Mucosa of descending colon (tissue), 3 donors: ENCODE data around the gene PHB1. TPM values are rescaled to one million over a fixed set of nuclear protein-coding genes. Genes with fewer than 3 reads are reported as not detected.
A peak's percentile ranks its signal among the peaks of the same experiment; 100 is the strongest.
"Not testable (repeated sequence)": the region's sequence is repeated elsewhere in the genome, so short reads cannot be mapped to it uniquely, and the experiment has no call there.

ENCODE experiments used
- ATAC-seq: fragments of 200-7000 bp; cut with Tn5 transposase; one replicate; pipeline ENCODE4 v1.9.1; 2020; ENCODE audit warnings: mild to moderate bottlenecking, moderate library complexity
- DNase-seq, 3 donors: peaks; one replicate each; pipeline ENCODE4 v3.0.0-alpha.2; 2020
- H3K36me3 ChIP-seq: fragments of 200-600 bp; one replicate; pipeline ENCODE4 v1.8.0; 2021; ENCODE audit warnings: low read depth, mild to moderate bottlenecking
- H3K4me1 ChIP-seq: fragments of 200-600 bp; one replicate; pipeline ENCODE4 v1.8.0; 2021; ENCODE audit warnings: low read depth, mild to moderate bottlenecking
- H3K4me3 ChIP-seq: fragments of 200-600 bp; one replicate; pipeline ENCODE4 v1.8.0; 2021; ENCODE audit warnings: mild to moderate bottlenecking
- H3K9me3 ChIP-seq: fragments of 200-600 bp; one replicate; pipeline ENCODE4 v1.8.0; 2021; ENCODE audit warnings: mild to moderate bottlenecking
- CTCF ChIP-seq: fragments of 200-600 bp; IDR thresholded peaks from one replicate; pipeline ENCODE4 v1.8.0; 2022; ENCODE audit warnings: antibody characterized with exemption, mild to moderate bottlenecking
- intact Hi-C, 2 donors: fragments of 100-400 bp; cut with DNase I in 1 of 2; cut with micrococcal nuclease in 1 of 2; formaldehyde crosslinking; loops; one replicate each; pipeline versions ENCODE4 v1.11.0 to v1.11.1; 2022; cut with DNase I, micrococcal nuclease
- total RNA-seq, 3 donors: library from RNA; stranded (reverse); fragmentation: NEBNext Ultra II Directional in 2 of 3; extraction: Animal tissue kit (Norgen Biotek cat#: 25700) in 2 of 3; gene quantifications; one replicate each; pipeline versions ENCODE4 v1.2.1 to v1.2.4, GENCODE V29; 2021 to 2023
- donor health status: DM: no; HTN: no; CAD: no; lungs with moderate emphysema.
- donor health status: DM: no; HTN: no; CAD: no.
- donor health status: DM: no; HTN: yes; CAD: no.

Gene PHB1
- total RNA-seq, 3 donors from 2014 or later = 173 to 227 (median 216) TPM

DNA sequence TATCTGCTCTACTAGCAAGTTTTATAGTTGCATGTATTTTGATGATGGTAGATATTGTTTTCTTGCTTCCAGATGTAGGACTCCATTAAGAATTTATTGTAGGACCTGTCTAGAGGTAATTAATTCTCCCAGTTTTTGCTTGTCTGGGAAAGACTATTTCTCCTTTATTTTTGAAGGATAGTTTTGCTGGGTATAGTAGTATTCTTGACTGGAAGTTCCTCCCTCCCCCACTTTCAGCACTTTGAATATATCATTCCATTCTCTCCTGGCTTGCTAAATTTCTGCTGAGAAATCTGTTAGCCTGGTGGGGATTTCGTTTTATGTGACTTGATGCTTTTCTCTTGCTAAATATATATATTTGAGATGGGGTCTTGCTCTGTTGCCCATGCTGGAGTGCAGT is 8.0 kb upstream of the PHB1 start:
- intact Hi-C loops = no loop called here
- peaks cover 12% of the 10 kb centered on the region for H3K9me3 ChIP-seq
- no peaks in the 10 kb centered on the region for H3K4me1 ChIP-seq
- ATAC-seq (no peak), DNase-seq (no peak)
- no peak for TF ChIP-seq CTCF
- H3K36me3 ChIP-seq = no peaks in the 10 kb centered on the region
- H3K4me3 ChIP-seq = no peak overlapping the region

- peaks cover 12% of the 10 kb centered on the region for H3K9me3 ChIP-seq
- DNase-seq, H3K36me3 ChIP-seq, H3K4me3 ChIP-seq, ATAC-seq, intact Hi-C loops, H3K4me1 ChIP-seq: not testable (repeated sequence)
Measured at GRCh38 chr17:49419761-49420160, 5.1 kb upstream of the PHB1 start.

DNA sequence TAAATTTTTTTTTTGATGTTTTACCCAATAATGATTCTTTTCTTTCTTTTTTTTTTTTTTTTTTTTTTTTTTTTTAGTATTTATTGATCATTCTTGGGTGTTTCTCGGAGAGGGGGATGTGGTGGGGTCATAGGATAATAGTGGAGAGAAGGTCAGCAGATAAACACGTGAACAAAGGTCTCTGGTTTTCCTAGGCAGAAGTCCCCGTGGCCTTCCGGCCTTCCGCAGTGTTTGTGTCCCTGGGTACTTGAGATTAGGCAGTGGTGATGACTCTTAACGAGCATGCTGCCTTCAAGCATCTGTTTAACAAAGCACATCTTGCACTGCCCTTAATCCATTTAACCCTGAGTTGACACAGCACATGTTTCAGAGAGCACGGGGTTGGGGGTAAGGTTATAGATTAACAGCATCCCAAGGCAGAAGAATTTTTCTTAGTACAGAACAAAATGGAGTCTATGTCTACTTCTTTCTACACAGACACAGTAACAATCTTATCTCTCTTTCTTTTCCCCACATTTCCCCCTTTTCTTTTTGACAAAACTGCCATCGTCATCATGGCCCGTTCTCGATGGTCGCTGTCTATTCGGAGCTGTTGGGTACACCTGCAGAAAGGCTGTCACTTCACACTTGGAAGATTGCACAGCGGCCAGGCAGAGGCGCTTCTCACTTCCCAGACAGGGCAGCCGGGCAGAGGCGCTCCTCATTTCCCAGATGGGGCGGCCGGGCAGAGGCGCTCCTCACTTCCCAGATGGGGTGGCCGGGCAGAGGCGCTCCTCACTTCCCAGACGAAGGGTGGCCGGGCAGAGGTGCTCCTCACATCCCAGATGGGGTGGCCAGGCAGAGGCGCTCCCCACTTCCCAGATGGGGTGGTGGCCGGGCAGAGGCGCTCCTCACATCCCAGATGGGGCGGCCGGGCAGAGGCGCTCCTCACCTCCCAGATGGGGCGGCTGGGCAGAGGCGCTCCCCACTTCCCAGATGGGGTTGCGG is 4.4 kb upstream of the PHB1 start:
- intact Hi-C loops = not testable (repeated sequence)

GRCh38 chr17:49414271-49414621 is 436 bp downstream of the PHB1 start:
- peak; percentile 37 for ATAC-seq
- Histone ChIP-seq H3K36me3 (peaks cover 4% of the 10 kb centered on the region), H3K4me1 (peaks cover 18% of the 10 kb centered on the region), H3K9me3 (no peaks in the 10 kb centered on the region), H3K4me3 (peak overlapping the region; percentile 68)
- peak in 1 of 3 donors; percentile 48 for DNase-seq
- intact Hi-C loops = no loop called here
- TF ChIP-seq CTCF = no peak

More for the DNA sequence above, 4.4 kb upstream of the PHB1 start:
- not testable (repeated sequence) for H3K36me3 ChIP-seq, H3K4me3 ChIP-seq, ATAC-seq, DNase-seq, H3K4me1 ChIP-seq
- peaks cover 12% of the 10 kb centered on the region for H3K9me3 ChIP-seq

DNA sequence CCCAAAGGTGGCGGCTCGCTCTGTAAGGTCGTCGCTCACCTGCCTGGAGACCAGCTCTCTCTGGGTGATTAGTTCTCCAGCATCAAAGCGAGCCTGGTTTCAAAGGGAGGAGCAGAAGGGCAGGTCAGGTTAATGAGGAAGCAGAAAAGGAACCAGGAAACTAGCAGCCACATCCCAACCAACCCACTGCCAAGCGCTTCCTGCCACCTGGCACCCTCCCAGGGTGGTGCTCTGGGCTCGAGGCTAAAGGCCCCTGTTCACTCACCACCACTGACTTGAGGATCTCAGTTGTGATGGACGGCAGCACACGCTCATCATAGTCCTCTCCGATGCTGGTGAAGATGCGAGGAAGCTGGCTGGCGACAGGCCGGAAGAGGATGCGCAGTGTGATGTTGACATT is 5.6 kb downstream of the PHB1 start:
- peak; percentile 90 for ATAC-seq
- intact Hi-C loops = loop anchor here in 1 of 2 donors (10.0 kb wide), 1 partner anchor 146 kb away; no protein-coding TSS in a partner anchor
- Histone ChIP-seq H3K4me1 (peaks cover 25% of the 10 kb centered on the region), H3K9me3 (no peaks in the 10 kb centered on the region), H3K36me3 (peaks cover 15% of the 10 kb centered on the region), H3K4me3 (no peak overlapping the region)
- peak; percentile 79 to 84 (median 81) for DNase-seq
- TF ChIP-seq CTCF = no peak

- Histone ChIP-seq H3K4me1 (peaks cover 20% of the 10 kb centered on the region), H3K9me3 (no peaks in the 10 kb centered on the region), H3K4me3 (no peak overlapping the region), H3K36me3 (peaks cover 18% of the 10 kb centered on the region)
- ATAC-seq = peak; percentile 94
- DNase-seq = peak; percentile 90 to 94 (median 92)
- TF ChIP-seq CTCF = peak; percentile 90
- intact Hi-C loops = loop anchor here in 1 of 2 donors (10.0 kb wide), 1 partner anchor 147 kb away; no protein-coding TSS in a partner anchor
Measured at GRCh38 chr17:49407981-49408501, 6.6 kb downstream of the PHB1 start.
